NOMO-1 treated with dmso at 0.1 percent for 144 hours (cell line): Measurements from ENCODE around the gene IL23R.

Experiments used
- DNase-seq: peaks from one replicate; lab custom pipeline; 2025; ENCODE audit not compliant: unreplicated experiment; lab: John Stamatoyannopoulos, UW

Gene IL23R

DNA sequence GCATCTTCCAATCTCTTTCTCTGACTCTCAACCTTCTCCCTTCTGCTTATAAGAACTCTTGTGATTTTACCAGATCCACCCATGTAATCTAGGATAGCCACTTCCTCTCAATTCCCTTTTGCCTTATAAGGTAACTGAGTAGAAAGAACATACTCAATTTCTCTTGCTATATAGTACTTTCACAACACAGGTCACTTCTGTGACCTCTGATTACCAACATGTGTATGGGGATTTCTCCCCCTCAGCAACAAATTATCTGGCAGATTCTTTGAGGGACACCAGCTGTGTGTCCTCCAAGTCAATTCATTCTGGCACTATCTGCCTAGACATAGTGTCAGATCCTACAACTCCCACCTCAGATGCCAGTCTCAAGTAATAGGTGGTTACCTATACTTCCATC is 62.5 kb downstream of the IL23R start:
- DNase-seq = no peak

DNA sequence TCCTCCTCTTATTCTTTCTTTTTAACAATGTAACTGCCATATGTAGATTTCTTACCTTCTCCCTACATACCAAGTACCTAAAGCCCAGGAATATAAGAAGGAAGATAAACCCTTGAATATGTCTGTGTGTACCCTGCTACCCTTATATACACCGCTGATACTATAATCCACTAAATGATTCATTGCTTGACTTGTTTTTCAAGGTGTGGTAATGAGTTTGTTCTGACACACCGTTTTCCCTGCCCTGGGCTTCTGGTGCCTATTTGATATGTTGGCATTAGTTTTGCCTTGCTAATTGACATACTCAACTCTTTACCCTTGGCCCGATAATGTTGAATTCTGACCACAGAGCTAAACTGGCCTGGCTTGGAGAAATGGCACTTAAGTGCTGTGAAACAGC is 64.3 kb downstream of the IL23R start:
- no peak for DNase-seq

DNA sequence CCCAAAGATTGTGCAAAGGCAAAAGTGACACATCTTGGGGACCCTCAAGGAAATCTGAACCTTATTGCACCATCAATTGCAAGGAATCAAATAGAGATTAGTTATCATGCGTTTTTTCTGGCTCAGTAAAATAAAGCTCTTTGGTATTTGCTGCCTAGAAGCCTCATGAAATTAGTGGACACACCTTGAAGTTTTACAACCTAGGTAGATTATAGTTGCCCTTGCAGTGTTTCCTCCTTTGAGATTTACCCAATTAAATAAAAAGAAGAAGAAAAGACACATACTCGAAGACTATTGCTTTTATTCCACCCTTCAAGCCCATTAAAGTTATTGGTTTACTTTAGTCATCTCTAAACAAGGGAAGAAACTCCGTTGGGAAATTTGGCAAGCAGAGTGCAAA is 70.0 kb downstream of the IL23R start:
- DNase-seq = no peak

DNA sequence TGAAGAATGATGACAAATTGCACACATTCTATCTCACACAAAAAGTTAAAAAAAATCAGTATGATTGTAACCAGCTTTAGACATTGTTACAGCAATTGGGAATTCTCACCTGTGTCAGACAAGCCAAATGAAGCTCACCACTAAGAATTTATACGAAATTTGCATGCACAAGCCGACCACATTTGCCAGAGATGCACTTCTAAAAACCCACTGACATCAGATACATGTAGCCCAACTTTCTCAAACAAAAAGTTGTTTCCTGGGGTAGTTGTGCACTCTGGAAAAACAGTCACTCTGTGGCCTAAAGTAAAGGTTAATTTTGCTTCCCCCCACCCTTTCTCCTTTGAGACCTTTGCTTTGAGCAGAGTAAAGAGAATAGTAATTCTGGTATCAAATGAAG is 73.5 kb downstream of the IL23R start:
- DNase-seq = no peak

DNA sequence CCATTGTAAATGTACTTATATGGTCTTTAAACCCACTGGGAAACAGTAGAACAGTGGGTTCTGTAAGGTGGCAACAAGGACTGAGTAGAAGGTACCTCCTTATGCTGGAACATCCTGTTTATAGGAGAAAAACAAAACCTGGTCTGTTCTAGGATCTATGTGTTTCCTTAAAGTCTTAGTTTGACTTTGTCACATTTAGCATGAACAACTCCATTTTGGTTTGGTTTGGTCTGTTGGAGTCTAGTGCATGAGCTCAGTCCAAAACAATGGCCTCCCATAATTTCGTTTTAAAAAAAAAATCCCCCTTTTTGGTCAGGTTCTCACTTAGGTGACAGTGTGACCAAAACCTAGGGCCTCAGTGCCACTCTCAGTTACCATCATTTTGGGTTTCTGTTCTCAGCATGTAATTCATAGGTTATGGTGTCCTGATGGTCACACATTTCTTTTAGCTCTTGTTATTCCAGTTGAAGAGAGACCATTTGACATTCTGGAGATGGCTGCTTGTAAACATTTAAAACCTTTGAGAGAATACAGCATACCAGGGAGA is 75.0 kb downstream of the IL23R start:
- DNase-seq = no peak

DNA sequence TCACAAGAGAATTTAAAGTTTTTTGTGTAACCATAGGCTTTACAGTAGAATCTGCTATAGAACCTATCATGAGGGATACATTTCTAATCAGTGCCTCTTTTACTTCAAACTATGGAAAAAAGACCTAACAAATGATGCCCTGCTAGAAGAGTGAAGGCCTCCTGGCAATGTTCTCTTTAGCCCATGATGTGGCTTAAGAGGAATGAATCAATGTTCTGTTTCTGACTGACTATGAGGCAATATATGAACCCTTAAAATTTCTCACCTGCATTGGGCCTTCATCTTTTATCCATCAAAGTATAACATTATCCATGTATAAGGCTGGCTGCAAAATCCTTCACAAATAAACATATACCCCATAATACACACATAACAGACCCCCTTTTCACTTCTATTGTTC is 75.8 kb downstream of the IL23R start:
- no peak for DNase-seq

DNA sequence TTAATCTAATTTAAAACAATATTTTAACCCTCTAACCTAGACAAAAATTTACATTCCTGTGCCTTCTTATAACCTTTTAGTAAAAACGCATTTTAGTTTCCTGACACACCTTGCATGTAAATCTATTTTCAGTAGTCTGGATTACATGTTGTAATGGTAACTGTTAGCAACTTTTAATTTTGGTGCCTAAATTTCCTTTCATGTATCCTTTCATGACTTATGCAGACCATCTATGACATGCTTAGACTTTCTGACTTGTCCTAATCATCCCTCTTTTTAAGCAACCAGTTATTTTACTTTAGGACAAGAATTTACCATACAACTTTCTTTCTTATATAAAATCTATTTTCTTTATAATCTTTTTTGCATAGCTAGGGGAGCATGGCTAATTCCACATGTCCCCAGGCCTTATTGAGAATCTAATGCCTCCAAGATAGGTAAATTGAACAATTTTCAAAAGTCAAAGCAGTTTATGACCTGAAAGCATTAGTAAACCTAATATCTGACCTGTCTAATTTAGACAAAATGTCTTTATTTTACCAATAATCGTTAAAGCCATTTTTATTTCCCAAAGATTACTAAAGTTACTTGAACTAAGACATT is 83.9 kb downstream of the IL23R start:
- DNase-seq = no peak

DNA sequence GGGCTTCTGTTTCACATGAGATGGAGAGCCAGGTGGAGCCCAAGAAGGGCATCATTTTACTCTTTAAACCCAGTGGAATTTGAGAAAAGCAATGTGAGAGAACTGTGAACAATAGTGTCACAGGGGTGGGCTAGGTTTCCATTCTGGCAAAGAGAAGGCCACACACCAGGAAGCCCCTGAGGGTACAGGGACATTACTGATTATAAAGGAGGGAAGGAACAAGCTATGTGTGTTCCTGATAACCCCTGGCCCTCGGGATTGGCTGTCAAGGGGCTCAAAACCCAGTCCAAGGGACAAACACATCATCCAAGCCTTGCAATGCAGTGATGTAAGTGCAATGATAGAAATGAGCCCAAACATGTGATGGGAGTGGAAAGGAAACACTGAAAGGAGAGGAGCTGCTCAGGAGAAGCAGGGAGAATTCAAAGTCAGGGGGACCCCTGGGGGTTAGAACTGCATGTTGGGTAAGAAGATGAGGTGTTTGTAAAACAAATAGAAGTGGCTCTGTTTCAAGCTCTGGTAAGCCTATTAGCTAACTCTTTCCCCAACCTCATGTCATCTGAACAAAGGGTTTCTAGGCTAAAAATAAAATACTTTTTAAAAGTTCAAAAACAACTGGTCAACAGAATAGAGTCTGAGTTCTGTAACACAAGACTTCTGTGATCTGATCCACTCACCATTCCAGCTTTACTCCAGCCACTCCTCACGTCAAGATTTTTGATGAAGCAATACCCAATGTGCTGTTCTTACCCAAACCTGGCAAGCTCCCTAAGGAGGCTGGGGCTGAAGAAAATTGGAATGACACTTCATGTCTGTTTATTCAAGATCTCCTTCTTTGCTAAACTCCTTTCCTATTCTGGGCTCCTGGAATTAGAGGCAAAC is 90.3 kb downstream of the IL23R start:
- no peak for DNase-seq

DNA sequence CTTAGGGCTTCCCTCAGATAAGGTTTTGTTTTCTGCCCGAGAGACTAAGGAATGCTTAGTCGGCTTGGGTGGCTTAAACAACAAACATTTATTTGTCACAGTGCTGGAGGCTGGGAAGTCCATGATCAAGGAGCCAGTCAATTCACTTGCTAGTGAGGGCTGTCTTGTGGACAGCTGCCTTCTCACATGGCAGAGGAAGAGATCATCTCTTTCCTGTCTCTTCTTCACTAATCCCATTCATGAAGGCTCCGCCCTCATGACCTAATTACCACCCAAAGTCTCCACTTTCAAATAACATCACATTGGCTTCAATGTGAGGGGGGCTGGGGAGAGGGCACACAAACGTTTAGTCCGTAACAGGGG is 90.9 kb downstream of the IL23R start:
- no peak for DNase-seq

DNA sequence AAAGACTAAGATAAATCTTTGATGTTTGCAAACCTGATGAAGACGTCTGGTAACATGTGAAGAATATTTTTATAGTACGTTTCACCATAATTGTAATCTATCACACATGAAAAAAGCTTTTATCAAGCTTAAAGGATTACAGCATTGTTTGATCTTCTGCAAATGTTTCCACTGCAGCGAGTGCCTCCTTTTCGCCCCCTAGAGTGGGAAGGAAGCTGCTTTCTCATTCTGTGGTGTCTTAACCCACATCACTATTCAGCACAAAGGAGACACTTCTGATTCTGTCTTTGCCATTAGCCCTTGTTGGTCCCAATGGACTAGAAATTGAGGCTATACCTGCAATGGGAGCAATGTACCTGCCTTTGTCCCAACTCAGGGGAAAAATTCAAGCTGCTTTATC is 95.4 kb downstream of the IL23R start:
- no peak for DNase-seq

DNA sequence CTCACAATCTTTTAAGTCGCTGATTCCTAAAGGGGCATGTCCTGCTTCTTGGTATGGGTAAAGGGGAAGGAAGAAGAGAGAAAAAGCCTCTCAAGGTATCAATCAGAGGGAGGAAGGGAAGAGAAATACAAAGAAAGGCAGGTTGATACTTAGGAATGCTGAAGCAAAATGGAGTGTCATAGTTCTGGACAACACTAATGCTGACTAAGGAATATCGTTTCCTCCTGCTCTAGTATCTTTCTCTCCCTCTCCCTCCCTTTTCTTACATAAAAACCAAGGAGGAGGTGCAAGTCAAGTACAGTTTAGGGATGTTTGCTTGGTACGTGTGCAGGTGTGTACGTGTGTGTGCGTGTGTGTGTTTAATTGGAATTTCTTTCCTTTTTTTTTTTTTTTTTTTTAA is 96.5 kb downstream of the IL23R start:
- DNase-seq = no peak

DNA sequence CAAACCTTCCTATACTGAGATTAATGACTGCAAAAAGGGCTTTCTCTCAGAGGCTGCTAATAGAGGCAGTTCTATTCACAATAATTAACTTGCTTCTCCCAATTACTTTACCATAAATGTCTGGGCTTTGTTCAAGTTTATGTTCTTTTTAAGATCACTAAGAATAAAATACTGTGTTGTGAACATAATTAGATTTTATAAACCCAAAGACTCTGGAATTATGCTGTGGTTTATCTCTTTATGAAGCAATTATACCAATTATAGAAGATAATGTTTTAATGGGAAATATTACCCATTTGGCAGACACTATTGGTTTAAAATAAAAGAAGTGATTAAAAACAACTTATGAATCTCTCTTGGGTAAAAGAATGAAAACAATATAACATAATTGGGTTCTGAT is 97.9 kb downstream of the IL23R start:
- DNase-seq = no peak

DNA sequence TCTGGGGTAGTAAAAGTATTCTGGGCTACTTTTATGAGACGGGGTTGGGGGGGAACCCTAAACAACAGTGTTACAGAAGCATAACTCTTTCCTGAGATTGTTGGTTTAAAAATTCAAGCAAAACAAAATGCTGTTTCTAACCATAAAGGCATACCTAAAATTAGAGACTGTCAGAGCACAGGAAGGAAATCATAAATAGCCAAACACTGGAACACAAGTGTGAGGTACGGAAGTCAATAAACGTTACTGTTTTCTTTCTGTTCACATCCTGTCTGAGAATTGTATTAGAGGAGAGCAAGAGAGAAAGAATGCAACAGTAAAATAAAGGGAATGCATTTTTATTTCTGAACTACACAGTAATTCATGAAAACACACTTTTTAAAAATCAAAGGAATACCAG is 98.6 kb downstream of the IL23R start:
- no peak for DNase-seq

DNA sequence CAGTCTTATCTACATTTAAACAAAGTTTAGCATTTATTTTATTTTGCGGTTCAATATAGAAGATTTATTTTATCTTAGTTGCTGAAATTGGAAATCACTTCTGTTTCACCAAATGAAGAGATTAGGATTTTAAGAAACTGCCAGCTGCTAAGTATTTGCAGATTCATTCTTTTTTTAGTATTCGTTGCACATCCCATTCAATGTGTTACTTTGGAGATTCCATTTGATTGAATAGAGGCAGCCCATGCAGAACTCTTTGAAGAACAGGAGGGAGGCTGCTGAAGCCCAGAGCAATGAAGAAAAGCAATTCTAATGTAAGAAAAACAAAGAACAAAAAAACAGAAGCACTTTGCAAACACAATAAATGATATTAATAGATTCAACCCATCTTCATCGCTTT is 102.8 kb downstream of the IL23R start:
- no peak for DNase-seq

DNA sequence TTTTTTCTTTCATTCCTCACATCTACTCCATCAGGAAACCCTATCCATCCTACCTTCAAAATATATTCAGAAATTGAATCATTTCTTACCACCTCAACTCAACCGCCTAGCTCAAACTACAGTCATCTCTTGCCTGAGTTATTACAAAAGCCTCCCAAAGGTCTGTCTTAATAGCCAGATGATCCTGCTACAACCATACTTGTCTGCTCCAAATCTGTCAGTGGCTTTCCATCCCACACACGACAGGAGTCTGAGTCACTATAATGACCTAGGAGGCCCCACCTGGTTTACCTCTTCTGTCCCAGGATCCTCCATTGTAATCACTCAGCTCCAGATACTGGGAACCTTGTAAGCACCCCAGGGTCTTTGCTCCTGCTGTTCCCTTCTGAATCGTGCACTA is 104.3 kb downstream of the IL23R start:
- DNase-seq = no peak

DNA sequence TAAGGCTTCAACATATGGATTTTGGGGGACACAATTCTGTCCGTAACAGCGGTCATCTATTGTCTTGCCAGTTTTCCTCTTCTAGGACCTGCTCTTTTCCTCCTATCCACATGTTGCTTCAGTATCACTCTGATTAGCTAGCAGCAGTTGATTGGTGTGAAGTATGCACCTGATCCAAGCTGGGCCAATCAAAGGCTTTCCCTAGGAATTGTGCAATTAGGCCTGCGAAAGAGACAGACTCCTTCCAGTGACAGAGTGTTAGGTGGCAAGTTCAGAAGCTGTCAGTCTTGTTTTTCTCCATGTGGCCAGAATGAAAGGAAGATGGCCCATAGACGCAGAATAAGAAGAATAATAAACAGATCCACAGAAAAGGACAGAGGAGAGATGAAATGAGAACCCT is 107.3 kb downstream of the IL23R start:
- DNase-seq = no peak

DNA sequence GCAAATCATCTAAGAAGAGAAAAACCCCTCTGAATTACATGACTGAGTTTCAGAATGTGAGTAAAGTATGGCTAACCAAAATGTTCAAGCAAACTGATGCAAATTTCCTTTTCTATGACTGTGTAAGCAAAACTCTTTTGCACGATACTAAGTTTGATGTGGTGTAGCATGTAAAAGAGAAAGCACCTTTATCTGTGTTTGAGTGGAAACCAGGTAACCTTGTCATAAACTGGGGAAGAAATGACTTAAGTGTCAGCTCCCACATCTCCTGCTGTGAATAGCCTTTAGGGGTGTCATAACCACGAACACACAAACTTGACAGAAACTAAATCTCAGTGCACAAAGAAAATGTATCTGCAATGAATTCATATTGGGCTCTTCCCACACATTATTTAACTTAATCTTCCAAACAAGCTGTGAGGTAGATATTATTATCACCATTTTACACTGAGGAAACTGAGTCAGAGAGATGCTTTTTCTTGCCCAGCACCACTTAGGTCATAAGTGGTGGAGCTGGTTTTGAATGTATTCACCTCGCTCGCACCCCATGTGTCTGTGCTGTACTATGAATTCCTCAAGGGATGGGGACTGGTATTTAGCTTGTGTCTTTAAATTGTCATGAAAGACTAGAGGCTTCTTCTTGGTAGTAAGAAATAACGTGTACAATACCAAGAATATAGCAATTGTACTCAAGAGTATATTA is 108.5 kb downstream of the IL23R start:
- DNase-seq = no peak

DNA sequence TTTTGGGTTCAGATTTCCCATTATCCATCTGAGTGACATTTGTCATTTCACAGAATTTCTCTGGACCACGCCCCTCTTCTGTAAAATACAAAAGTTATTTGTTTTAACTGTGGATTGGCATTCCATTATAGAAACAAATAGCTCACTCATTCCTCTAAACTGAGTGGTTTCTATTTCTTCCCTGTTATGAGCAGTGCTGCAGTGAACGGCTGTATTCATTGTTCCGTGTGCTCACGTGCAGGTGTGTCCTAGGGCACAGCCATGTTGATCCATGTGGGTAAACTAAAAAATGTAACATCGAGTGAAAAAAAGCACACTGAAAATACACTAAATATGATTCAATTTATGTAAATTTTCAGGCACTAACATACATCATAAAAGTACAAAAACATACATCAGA is 114.4 kb downstream of the IL23R start:
- no peak for DNase-seq

DNA sequence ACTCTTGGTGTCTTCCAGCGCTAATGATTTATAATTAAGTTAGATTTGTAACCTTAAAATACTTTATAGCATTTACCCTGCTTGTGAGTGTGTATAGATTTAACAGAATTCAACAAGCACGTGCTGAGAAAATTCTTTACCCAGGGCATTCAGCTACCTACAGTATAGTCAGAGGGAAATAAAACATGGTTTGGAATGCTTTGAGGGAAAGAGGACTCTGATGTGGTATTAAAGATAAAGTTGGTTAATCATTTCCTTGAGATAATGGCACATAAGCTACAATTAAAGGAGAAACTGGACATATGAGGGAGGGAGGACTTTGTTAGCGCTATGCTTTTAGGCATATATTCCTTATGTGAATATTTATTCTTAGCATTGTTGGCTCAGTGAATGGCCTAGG is 115.0 kb downstream of the IL23R start:
- DNase-seq = no peak

DNA sequence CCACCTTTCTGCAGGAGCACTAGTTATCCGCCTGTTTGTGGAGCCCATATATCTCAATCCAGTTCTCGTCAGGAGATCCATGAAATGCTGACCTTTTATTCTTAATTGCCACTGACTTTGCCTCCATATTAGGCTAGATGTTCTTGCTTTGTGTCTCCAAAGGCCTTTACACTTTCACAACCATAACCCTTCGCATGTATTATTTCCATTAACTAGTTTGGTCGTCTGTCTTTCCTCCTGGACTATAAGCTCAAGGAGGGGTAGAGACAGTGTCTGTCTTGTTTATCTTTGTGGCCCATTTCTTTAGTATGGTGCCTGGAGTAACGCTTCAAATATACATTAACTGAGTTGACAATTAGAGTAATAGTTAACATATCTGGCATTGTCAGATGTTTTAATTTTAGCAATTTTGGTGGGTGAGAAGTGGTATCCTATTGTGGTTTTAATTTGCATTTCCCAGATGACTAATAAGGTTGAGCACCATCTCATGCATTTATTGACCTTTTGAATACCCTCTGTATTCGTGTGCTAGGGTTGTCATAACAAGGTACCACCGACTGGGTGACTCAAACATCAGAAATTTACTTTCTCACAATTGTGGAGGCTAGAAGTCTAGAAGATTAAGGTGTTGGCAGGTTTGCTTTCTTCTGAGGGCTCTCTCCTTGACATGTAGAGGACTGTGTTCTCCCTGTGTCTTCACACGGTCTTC is 119.7 kb downstream of the IL23R start:
- no peak for DNase-seq

DNA sequence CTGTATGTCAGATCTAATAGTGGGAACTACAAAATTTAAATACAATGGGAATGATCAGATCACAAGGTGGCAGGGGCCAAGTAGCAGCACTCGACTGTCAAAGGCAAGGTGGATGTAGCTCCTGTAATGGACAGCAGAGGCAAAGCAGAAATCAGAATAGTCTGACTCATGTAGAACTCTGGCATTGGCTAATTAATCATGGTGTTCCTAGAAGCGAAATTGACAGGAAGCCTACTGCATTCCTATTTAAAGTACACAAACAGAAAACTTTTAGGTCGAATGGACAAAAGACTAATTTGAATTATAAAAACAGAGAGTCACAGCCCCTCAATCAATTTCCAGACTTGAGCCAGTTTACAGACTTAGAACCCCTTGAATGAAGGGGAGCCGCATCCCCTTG is 124.0 kb downstream of the IL23R start:
- DNase-seq = no peak
